Left lung (tissue), 10 donors: ENCODE results near the gene FAM228B. TPM values are rescaled to one million over a fixed set of nuclear protein-coding genes. Genes with fewer than 3 reads are reported as not detected.

Experiments
- ATAC-seq: fragments of 200-7000 bp; cut with Tn5 transposase; one replicate; pipeline ENCODE4 v1.9.1; 2020; ENCODE audit warnings: moderate library complexity
- DNase-seq, 4 donors: peaks; one replicate each; pipeline ENCODE4 v3.0.0-alpha.2; 2013 to 2020
- H3K27ac ChIP-seq, 2 donors: fragments of 200-600 bp; sonication (generic) in 1 of 2; one replicate each; pipeline versions ENCODE4 v1.5.0 to v1.8.0; 2020 to 2021
- H3K27me3 ChIP-seq, 2 donors: fragments of 200-600 bp; sonication (generic) in 1 of 2; one replicate each; pipeline versions ENCODE4 v1.5.0 to v1.8.0; 2020 to 2021
- H3K36me3 ChIP-seq, 2 donors: fragments of 200-600 bp; sonication (generic) in 1 of 2; one replicate each; pipeline versions ENCODE4 v1.5.0 to v1.8.0; 2020 to 2021
- H3K4me1 ChIP-seq, 2 donors: fragments of 200-600 bp; one replicate each; pipeline ENCODE4 v1.8.0; 2021
- H3K4me3 ChIP-seq, 2 donors: fragments of 200-600 bp; sonication (generic) in 1 of 2; one replicate each; pipeline versions ENCODE4 v1.5.0 to v1.8.0; 2020 to 2021; ENCODE audit warnings: mild to moderate bottlenecking in 1 of 2
- H3K9me3 ChIP-seq, 2 donors: fragments of 200-600 bp; sonication (generic) in 1 of 2; one replicate each; pipeline versions ENCODE4 v1.5.0 to v1.8.0; 2020 to 2021
- intact Hi-C, 2 donors: fragments of 100-400 bp; cut with DNase I; formaldehyde crosslinking; loops; one replicate each; pipeline versions ENCODE4 v1.11.2 to v1.14.2; 2022
- polyA plus RNA-seq, 6 donors: library from polyadenylated mRNA; unstranded; fragments of 120-200 nt; gene quantifications; one replicate each; pipeline ENCODE4 v1.2.1, GENCODE V29; 2013; ENCODE audit not compliant: insufficient read length in 6 of 6
- total RNA-seq, 2 donors: library from RNA; stranded (reverse); fragmentation: NEBNext Ultra II Directional; extraction: Animal tissue kit (Norgen Biotek cat#: 25700); gene quantifications; one replicate each; pipeline ENCODE4 v1.2.1, GENCODE V29; 2021
- TF ChIP-seq, protein P1 (sequence below), 2 donors: fragments of 200-600 bp; sonication (generic) in 1 of 2; IDR thresholded peaks; one replicate each; pipeline versions ENCODE4 v1.5.0 to v1.8.0; 2021; ENCODE audit warnings: antibody characterized with exemption in 2 of 2
- donor health status: DM: no; HTN: yes; CAD: no.
- donor health status: DM: no; HTN: no; CAD: no.

The FAM228B gene
- total and polyA plus RNA-seq, 8 donors: 18.2 to 30.6 (median 26.2) TPM

DNA sequence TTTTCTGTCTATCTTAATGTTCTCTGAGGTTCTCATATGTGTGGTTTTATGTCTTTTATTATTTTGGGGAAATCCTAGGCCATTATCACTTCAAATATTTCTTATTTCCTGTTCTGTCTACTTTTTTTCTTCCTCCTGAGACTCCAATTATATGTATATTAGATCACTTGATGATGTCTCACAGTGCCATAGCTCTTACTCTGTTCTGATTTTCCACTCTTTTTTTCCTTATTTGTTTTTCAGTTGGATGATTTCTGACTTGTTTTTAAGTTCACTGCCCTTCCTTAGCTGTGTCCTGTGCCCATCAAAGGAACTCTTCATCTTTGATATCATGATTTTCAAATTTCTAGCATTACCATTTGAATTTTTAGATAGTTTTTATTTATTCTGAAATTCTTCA lies 24.1 kb downstream of the FAM228B start:
- H3K27ac ChIP-seq: no peak overlapping the region
- H3K4me3 ChIP-seq: no peak overlapping the region
- TF ChIP-seq, protein P1, sequence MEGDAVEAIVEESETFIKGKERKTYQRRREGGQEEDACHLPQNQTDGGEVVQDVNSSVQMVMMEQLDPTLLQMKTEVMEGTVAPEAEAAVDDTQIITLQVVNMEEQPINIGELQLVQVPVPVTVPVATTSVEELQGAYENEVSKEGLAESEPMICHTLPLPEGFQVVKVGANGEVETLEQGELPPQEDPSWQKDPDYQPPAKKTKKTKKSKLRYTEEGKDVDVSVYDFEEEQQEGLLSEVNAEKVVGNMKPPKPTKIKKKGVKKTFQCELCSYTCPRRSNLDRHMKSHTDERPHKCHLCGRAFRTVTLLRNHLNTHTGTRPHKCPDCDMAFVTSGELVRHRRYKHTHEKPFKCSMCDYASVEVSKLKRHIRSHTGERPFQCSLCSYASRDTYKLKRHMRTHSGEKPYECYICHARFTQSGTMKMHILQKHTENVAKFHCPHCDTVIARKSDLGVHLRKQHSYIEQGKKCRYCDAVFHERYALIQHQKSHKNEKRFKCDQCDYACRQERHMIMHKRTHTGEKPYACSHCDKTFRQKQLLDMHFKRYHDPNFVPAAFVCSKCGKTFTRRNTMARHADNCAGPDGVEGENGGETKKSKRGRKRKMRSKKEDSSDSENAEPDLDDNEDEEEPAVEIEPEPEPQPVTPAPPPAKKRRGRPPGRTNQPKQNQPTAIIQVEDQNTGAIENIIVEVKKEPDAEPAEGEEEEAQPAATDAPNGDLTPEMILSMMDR (IDR thresholded peaks at IDR 0.05): no peak
- H3K4me1 ChIP-seq: no peaks in the 10 kb centered on the region
- ATAC-seq (no peak), DNase-seq (no peak)
- peaks cover 0 to 29% of the 10 kb centered on the region in 2 donors for H3K36me3 ChIP-seq
- intact Hi-C loops: no loop called here
- peaks cover 0 to 17% of the 10 kb centered on the region in 2 donors for H3K9me3 ChIP-seq
- no peaks in the 10 kb centered on the region for H3K27me3 ChIP-seq

DNA sequence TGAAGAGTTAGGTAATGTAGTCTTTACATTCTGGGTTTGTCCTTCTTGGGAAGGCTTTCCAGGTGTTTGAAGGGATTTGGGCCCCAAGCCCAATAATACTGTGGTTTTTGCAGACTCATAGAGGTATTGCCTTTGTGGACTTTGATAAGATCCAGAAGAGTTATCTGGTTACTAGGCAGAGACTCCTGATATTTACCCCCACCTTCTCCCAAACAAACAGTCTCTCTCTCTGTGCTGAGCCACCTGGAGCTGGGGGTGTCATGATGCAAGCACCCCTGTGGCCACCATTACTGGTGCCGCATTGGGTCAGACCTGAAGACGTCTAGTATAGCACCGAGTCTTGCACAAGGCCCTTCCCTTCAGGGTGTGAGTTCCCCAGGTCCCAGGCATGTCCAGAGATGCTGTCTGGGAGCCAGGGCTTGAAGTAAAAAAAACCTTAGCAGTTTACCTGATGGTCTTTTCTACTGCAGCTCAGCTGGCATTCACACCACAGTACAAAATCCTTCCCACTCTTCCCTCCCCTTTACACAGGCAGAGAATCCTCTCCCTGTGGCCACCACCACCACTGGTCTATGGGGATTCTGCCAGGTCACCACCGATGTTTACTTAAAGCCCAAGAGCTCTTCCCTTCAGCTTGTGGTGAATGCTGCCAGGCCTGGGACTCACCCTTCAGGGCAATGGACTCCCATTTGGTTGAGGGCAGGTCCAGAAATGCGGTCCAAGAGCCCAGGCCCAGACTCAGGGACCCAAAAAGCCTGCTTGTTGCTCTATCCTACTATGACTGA lies 29.3 kb downstream of the FAM228B start:
- intact Hi-C loops: no loop called here
- H3K4me3 ChIP-seq: no peak overlapping the region
- TF ChIP-seq, protein P1 (IDR thresholded peaks at IDR 0.05): no peak
- H3K27ac ChIP-seq: no peak overlapping the region
- ATAC-seq (no peak), DNase-seq (no peak)
- H3K4me1 ChIP-seq: no peaks in the 10 kb centered on the region
- peaks cover 0 to 8% of the 10 kb centered on the region in 2 donors for H3K9me3 ChIP-seq
- no peaks in the 10 kb centered on the region for H3K27me3 ChIP-seq
- peaks cover 0 to 31% of the 10 kb centered on the region in 2 donors for H3K36me3 ChIP-seq

DNA sequence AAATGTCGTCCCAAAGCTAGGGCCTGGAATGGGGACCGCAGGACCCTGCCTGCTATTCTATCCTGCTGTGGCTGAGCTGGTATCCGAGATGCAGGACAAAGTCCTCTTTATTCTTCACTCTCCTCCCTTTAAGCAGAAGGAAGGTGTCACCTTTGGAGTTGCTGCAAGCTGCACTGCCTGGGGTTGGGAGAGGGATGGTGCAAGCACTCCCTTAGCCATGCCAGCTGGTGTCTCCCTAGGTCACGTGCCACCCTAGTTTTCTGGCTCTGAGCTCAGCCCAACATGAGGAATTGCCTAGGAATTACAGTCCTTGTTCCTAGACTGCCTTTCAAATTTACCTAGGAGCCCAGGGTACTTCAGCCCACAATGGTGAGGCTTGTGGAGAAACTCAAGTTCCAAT lies 30.2 kb downstream of the FAM228B start:
- H3K4me1 ChIP-seq: no peaks in the 10 kb centered on the region
- no peak overlapping the region for H3K27ac ChIP-seq
- intact Hi-C loops: no loop called here
- DNase-seq (no peak), ATAC-seq (no peak)
- no peak overlapping the region for H3K4me3 ChIP-seq
- H3K36me3 ChIP-seq: peaks cover 0 to 23% of the 10 kb centered on the region in 2 donors
- H3K27me3 ChIP-seq: no peaks in the 10 kb centered on the region
- no peaks in the 10 kb centered on the region for H3K9me3 ChIP-seq
- TF ChIP-seq, protein P1 (IDR thresholded peaks at IDR 0.05): no peak

DNA sequence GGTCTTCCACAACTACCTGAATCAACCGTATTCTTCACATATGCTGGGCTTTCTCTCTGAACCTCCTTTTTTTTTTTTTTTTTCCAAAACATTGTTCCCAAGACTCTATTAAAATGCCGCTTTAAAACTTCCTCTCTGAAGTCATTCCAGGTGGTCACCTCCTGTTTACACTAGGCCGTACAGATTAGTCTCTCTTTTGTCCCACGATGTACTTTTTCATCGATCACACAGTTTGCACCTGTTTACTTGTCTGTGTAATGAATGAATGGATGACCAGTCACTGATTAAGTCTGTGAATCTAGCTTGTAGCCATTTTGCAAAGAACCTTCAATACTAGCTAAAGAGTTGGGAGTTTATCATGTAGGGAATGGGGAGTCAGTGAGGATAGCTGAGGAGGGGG lies 34.9 kb downstream of the FAM228B start:
- H3K27me3 ChIP-seq: no peaks in the 10 kb centered on the region
- no peak overlapping the region for H3K27ac ChIP-seq
- ATAC-seq: no peak
- intact Hi-C loops: no loop called here
- H3K4me1 ChIP-seq: no peaks in the 10 kb centered on the region
- peaks cover 0 to 6% of the 10 kb centered on the region in 2 donors for H3K36me3 ChIP-seq
- no peak overlapping the region for H3K4me3 ChIP-seq
- TF ChIP-seq, protein P1 (IDR thresholded peaks at IDR 0.05): no peak
- DNase-seq: no peak
- H3K9me3 ChIP-seq: no peaks in the 10 kb centered on the region

DNA sequence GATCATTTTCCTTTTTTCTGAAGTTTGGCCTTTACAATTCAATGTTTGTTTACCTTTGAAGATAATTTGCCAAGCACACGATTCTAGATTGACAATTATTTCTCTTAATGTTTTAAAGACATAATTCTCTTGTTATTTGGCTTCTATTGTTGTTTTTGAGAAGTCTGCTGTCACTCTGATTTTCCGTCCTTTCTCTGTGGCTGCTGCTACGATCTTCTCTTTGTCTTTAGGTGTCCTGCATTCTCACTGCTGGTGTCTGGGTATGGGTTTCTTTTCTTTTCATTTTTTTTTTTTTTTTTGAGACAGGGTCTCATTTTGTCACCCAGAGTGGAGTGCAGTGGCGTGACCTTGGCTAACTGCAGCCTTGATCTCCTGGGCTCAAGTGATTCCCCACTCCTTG lies 36.4 kb downstream of the FAM228B start:
- H3K9me3 ChIP-seq: no peaks in the 10 kb centered on the region
- DNase-seq: no peak

More for the DNA sequence above, 36.4 kb downstream of the FAM228B start:
- intact Hi-C loops: no loop called here
- TF ChIP-seq, protein P1 (IDR thresholded peaks at IDR 0.05): no peak
- Histone ChIP-seq H3K27ac (no peak overlapping the region), H3K27me3 (no peaks in the 10 kb centered on the region), H3K4me1 (no peaks in the 10 kb centered on the region), H3K36me3 (peaks cover 0 to 5% of the 10 kb centered on the region in 2 donors), H3K4me3 (no peak overlapping the region)
- no peak for ATAC-seq
